Progenitor cell of endocrine pancreas (in vitro differentiated cells): ENCODE data around the gene TMTC1. TPM values are rescaled to one million over a fixed set of nuclear protein-coding genes. Genes with fewer than 3 reads are reported as not detected.

Experiments used
- DNase-seq: peaks from one replicate; pipeline ENCODE4 v3.0.0; 2021; ENCODE audit warnings: low spot score; ENCODE audit not compliant: unreplicated experiment
- H3K27ac Mint-ChIP-seq: 2 replicates; pipeline ENCODE4 v1.8.0; 2021; ENCODE audit warnings: mild to moderate bottlenecking, moderate library complexity, mixed read lengths
- H3K27me3 Mint-ChIP-seq: 2 replicates; pipeline ENCODE4 v1.8.0; 2021; ENCODE audit warnings: mixed read lengths
- H3K36me3 Mint-ChIP-seq: 2 replicates; pipeline ENCODE4 v1.8.0; 2022; ENCODE audit warnings: mixed read lengths; ENCODE audit not compliant: insufficient read depth
- H3K4me1 Mint-ChIP-seq: 2 replicates; pipeline ENCODE4 v1.8.0; 2021; ENCODE audit warnings: low read depth, mixed read lengths
- H3K4me3 Mint-ChIP-seq: 2 replicates; pipeline ENCODE4 v1.8.0; 2021; ENCODE audit warnings: low read depth, mild to moderate bottlenecking, moderate library complexity, mixed read lengths
- H3K9me3 Mint-ChIP-seq: 2 replicates; pipeline ENCODE4 v1.8.0; 2021; ENCODE audit warnings: low read depth, mixed read lengths
- total RNA-seq: library from RNA; stranded (reverse); gene quantifications from 2 replicates; pipeline ENCODE4 v1.2.1, GENCODE V29; 2021
- TF ChIP-seq, protein P1 (sequence below): fragments of 200-600 bp; sonication (generic); IDR thresholded peaks from one replicate; pipeline ENCODE4 v1.5.0; 2021; ENCODE audit warnings: antibody characterized with exemption, mild to moderate bottlenecking; ENCODE audit not compliant: unreplicated experiment

TMTC1 gene
- total RNA-seq, 1 donor from 2014 or later: 19.2 TPM

DNA sequence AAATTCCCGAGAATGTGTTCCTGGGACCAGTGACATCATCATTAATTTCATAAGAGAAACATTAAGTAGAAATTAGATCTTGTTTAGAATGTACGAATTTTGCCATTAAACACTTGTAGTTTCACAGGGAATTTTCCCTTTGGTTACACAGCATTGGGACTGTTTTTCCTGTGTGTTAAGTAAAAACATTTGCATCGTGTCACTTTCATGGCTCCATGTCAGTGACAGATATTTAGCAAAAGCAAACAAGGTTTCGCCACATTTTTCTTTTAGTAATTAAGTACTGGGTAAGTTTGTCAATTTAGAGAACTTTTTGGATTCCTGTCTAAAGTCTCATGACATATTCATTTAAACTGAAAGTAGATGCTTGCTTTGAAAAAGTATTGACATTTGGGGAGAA, 240.7 kb downstream of the TMTC1 start:
- no peak overlapping the region for H3K4me3 Mint-ChIP-seq
- no peak overlapping the region for H3K27ac Mint-ChIP-seq
- H3K4me1 Mint-ChIP-seq: peaks cover 14% of the 10 kb centered on the region
- no peaks in the 10 kb centered on the region for H3K27me3 Mint-ChIP-seq
- H3K36me3 Mint-ChIP-seq: no peaks in the 10 kb centered on the region
- no peaks in the 10 kb centered on the region for H3K9me3 Mint-ChIP-seq
- TF ChIP-seq, protein P1, sequence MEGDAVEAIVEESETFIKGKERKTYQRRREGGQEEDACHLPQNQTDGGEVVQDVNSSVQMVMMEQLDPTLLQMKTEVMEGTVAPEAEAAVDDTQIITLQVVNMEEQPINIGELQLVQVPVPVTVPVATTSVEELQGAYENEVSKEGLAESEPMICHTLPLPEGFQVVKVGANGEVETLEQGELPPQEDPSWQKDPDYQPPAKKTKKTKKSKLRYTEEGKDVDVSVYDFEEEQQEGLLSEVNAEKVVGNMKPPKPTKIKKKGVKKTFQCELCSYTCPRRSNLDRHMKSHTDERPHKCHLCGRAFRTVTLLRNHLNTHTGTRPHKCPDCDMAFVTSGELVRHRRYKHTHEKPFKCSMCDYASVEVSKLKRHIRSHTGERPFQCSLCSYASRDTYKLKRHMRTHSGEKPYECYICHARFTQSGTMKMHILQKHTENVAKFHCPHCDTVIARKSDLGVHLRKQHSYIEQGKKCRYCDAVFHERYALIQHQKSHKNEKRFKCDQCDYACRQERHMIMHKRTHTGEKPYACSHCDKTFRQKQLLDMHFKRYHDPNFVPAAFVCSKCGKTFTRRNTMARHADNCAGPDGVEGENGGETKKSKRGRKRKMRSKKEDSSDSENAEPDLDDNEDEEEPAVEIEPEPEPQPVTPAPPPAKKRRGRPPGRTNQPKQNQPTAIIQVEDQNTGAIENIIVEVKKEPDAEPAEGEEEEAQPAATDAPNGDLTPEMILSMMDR: no peak
- no peak for DNase-seq

DNA sequence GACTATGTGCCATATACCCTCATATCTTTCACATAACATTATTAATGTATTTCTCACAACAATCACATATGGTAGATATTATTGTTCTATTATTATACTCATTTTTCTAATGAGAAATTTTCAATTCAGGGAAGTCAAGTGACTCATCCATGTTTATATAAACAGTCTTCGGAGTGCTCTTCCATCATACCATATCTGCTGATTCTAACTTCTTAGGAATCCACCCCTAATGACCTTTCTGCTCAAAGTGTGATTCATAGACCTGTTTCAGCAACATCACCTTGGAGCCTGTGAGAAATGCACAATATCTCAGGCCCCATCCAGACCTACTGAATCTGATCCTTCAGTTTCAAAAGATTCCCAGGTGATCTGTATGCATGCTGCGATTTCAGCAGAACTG, 246.4 kb downstream of the TMTC1 start:
- Mint-ChIP-seq H3K4me3 (no peak overlapping the region), H3K36me3 (no peaks in the 10 kb centered on the region), H3K4me1 (peaks cover 3% of the 10 kb centered on the region), H3K27me3 (no peaks in the 10 kb centered on the region), H3K27ac (no peak overlapping the region), H3K9me3 (no peaks in the 10 kb centered on the region)
- TF ChIP-seq, protein P1: no peak
- DNase-seq: no peak

DNA sequence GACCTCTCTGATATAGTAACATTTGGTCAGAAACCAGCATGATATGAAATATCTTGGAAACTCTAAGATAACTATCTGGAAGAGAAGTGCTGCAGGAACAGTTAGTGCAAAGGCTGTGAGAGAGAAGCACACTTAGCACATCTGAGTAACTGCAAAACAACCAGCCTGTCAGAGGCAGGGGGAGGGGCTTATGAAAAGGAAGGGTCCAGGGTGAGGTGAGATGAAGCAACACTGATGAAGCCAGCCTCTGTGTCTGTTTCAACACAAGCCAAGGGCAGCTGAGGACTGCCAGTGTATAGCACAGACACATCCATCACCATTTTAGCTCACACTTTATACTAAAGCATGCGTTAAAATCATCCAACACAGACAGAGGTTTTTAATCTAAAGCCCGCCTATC, 248.8 kb downstream of the TMTC1 start:
- Mint-ChIP-seq H3K4me3 (no peak overlapping the region), H3K27ac (no peak overlapping the region), H3K4me1 (peaks cover 3% of the 10 kb centered on the region), H3K9me3 (no peaks in the 10 kb centered on the region), H3K36me3 (no peaks in the 10 kb centered on the region), H3K27me3 (no peaks in the 10 kb centered on the region)
- no peak for DNase-seq
- TF ChIP-seq, protein P1: no peak

DNA sequence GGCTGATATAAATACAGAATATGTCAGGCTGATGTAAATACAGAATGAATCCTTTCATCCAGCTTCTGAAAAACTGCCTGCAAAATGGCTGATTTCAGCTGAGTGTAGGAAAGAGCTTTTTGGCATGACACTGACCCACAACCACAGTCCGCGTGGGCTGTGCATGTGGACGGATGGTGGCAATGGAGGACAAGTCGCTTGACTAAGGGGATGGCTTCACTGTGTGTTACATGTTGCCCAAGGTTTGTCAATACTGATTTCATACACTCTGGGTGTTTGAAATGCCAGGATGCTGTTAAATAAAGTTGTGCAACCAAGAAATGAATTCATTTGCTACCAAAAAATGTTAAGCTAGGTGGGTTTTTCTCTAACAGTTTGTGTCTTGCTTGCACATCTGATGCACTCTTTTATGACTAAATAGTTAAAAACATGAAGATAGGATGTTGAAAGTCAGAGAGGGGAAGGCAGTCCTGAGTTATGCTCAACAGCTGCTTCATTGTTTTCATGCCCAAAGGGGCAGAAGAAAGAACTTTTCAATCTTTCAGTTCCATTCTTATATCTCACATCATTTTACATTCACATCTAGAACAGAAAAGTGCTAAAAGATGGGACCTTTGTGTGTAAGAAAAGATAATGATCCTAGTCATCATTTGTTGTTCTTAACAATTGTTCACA, 249.8 kb downstream of the TMTC1 start:
- Mint-ChIP-seq H3K9me3 (no peaks in the 10 kb centered on the region), H3K4me3 (no peak overlapping the region), H3K27me3 (no peaks in the 10 kb centered on the region), H3K4me1 (peaks cover 4% of the 10 kb centered on the region), H3K36me3 (no peaks in the 10 kb centered on the region), H3K27ac (no peak overlapping the region)
- no peak for DNase-seq
- TF ChIP-seq, protein P1: no peak

DNA sequence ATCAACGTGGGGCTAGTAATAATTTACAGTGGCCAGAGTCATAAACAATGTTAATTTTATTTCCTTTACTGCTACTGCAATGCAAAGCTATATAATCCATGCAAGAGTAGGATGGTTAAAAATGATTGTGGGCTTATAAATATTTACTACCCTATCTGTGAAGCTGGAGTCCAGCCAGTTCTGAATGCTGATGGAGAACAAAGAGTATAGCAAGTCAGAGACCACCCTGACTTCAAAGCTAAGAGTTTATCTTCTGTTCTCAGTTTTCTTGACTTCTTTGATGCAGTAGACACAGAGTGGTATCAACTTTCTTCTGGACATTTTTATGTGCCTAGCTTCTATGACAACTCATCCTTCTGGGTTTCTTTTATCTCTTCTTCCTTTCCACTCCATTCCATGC, 252.3 kb downstream of the TMTC1 start:
- TF ChIP-seq, protein P1: no peak
- Mint-ChIP-seq H3K27ac (no peak overlapping the region), H3K4me3 (no peak overlapping the region), H3K36me3 (no peaks in the 10 kb centered on the region), H3K9me3 (no peaks in the 10 kb centered on the region), H3K27me3 (no peaks in the 10 kb centered on the region), H3K4me1 (peaks cover 1% of the 10 kb centered on the region)
- DNase-seq: no peak
